Cerebellar nuclear complex (tissue), 1 donor: Measurements from ENCODE around the gene MPO.

Experiments
- DNase-seq, 2 experiments: peaks; one replicate each; lab custom pipeline; 2025; lab: John Stamatoyannopoulos, UW

The MPO gene

GRCh38 chr17:58320163-58320558, 39.4 kb upstream of the MPO start:
- DNase-seq = no peak

- DNase-seq = no peak
Observed at GRCh38 chr17:58319173-58320162, 38.7 kb upstream of the MPO start.

GRCh38 chr17:58318627-58319172, 38.0 kb upstream of the MPO start:
- no peak for DNase-seq

GRCh38 chr17:58318065-58318481, 37.3 kb upstream of the MPO start:
- no peak for DNase-seq

- DNase-seq = no peak
Observed at GRCh38 chr17:58317421-58318064, 36.8 kb upstream of the MPO start.

- no peak for DNase-seq
Observed at GRCh38 chr17:58316260-58316960, 35.7 kb upstream of the MPO start.

- DNase-seq = no peak
Observed at GRCh38 chr17:58315750-58316149, 35.0 kb upstream of the MPO start.

GRCh38 chr17:58315281-58315711, 34.6 kb upstream of the MPO start:
- no peak for DNase-seq

GRCh38 chr17:58314706-58315015, 33.9 kb upstream of the MPO start:
- no peak for DNase-seq

- DNase-seq = no peak
Observed at GRCh38 chr17:58313815-58314705, 33.3 kb upstream of the MPO start.

- no peak for DNase-seq
Observed at GRCh38 chr17:58312829-58313228, 32.1 kb upstream of the MPO start.

- no peak for DNase-seq
Observed at GRCh38 chr17:58312021-58312630, 31.4 kb upstream of the MPO start.

GRCh38 chr17:58311429-58311894, 30.7 kb upstream of the MPO start:
- DNase-seq = no peak

- peak in 1 of 2 experiments; percentile 48 for DNase-seq
Observed at GRCh38 chr17:58310511-58311428, 30.0 kb upstream of the MPO start.

GRCh38 chr17:58309918-58310259, 29.2 kb upstream of the MPO start:
- no peak for DNase-seq

GRCh38 chr17:58308985-58309917, 28.5 kb upstream of the MPO start:
- DNase-seq = no peak

GRCh38 chr17:58308173-58308984, 27.6 kb upstream of the MPO start:
- DNase-seq = no peak
